SKM-1 treated with dmso at 0.1 percent for 144 hours (cell line): ENCODE measurements around the gene ZFP92.
"Not testable (repeated sequence)": the region's sequence is repeated elsewhere in the genome, so short reads cannot be mapped to it uniquely, and the experiment has no call there.

Source experiments
- DNase-seq: peaks from one replicate; lab custom pipeline; 2025; ENCODE audit not compliant: unreplicated experiment; lab: John Stamatoyannopoulos, UW

ZFP92 gene

DNA sequence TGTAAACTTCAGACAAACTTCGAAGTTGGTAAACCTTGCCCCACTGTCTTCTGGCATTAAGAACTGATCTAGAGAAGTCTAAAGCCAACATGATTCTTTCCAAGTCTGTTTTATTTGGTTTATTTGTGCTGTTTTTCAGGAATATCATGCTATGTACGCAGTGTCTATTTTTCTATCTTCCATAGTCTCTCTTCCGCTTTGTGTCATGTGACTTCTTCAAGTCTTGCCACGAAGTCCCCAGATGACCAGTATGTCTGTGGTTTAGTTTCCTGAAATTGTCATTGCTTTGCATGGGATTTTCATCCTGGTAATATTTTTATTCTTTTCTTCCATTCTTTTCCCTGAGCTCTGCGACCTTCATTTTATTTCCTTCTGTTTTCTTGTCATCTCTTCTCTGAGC lies 25.2 kb upstream of the ZFP92 start:
- no peak for DNase-seq

DNA sequence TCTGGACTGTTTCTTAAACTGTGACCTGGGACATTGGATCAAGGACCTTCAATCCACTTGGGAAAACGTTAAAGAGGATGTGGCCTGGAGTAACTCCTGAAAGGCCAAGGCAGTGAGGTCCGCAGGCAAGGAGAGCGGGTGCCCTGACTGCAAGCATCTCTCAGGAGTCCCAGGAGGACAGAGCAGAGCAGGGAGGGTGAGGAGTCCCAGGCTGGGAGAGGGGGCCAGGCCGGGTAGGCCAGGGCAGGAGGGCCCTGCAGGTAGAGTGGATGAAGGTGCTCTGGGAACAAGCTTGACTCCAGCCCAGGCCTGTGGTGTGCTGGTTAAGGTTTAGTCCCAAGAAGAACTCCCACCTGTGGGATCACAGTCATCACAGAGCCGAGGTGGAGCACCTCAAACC lies 23.9 kb upstream of the ZFP92 start:
- no peak for DNase-seq

DNA sequence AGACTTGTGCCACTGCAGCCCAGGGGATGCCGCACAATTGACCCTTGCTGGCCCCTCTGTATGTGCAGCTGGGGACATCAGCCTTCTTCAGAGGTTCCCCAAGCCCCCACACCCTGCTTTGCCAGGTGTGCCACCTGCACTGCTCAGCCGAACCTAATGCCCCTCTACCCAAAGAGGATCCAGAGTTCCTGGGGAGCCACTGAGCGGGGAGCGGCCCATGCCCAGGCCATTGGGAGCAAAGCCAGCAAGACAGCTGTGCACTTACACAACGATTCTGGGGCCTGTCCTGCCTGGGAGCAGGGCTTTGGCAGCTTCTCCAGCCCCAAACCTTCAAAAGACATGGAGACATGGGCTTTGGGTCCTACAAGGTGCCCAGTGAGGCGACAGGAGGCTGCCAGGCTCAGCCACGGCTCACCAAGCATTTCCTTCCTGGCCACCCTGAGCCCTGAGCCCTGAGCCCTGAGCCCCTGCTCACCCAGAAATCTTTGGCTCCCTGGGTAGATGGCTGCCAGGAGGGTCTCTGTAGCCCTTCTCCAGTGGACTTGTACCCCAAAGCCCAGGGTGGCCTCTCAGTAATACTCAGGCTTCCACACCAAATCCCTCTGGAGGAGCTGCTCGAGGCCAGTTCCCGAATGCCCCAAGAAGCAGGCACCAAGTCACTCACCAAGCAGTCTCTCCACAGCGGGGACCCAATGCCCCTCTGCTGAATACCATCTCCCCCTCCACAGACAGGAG lies 23.1 kb upstream of the ZFP92 start:
- no peak for DNase-seq

DNA sequence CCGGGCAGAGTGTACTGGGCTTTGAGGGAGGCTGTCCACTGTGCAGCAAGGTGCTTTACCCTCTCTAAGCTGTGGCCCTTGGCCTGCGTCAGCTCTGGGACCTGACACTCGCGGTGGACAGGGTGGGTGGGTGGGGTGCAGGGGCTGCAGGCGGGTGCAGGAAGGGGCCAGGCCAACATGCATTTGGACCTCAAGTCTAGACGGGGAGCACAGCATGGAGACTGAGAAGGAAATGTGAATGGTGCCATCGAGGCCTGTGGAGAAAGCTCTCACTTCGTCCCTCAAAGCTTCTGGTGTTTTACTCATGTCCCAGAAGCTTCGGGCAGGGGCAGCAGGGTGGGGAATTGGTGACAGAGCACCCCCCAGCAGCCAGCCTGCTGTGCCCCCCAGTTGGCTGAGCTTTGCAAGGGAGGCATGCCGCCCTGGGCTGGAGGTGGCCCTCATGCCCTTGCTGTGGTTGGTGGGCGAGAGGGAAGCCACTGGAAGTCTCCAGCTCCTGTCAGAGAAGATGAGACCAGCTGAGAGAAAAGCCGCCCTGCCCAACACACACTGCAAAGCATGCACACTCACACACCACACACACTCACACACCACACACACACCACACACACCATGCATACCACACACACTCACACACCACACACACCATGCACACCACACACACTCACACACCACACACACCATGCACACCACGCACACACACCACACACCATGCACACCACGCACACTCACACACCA lies 22.4 kb upstream of the ZFP92 start:
- no peak for DNase-seq

- DNase-seq: not testable (repeated sequence)
These were observed 21.9 kb upstream of the ZFP92 start for GRCh38 chrX:153389460-153389768.

GRCh38 chrX:153392642-153393321 lies 18.5 kb upstream of the ZFP92 start:
- no peak for DNase-seq

GRCh38 chrX:153394612-153395011 lies 16.7 kb upstream of the ZFP92 start:
- DNase-seq: no peak

DNA sequence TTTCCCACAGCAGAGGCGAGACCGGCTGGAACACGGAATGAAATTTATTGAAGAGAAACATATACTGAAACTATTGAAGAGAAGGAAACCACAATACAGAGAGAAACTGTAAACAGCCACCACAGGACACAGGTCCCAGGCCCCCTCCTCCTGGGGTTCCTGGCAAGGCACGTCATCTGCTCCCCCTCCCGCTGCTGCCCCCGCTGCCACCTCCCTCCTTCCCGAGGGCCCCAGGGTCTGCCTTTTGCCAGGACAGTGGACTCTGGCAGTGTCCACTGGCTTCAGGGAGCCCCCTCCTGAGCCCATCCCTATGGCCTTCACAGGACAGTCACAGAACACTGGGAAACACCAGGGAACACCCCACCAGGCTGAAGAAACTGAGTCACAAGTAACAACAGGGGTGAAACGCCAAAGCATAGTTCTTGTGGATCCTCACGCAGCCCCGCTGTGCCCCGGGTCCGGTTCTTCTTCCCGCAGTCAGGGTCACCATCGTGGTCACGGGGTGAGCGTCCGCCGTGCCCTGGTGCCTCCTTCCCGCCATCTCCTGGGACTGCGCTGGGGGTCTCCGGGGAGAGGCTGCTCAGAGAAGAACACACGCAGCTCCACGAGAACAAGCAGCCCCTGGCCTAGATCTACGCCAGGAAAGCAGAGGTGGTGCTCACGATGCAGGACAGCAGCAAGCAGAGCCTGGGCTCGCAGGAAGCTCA lies 15.5 kb upstream of the ZFP92 start:
- no peak for DNase-seq

- no peak for DNase-seq
These were observed 14.7 kb upstream of the ZFP92 start for GRCh38 chrX:153396320-153397195.

- no peak for DNase-seq
These were observed 13.9 kb upstream of the ZFP92 start for GRCh38 chrX:153397256-153397960.

- no peak for DNase-seq
These were observed 12.9 kb upstream of the ZFP92 start for GRCh38 chrX:153398275-153398960.

DNA sequence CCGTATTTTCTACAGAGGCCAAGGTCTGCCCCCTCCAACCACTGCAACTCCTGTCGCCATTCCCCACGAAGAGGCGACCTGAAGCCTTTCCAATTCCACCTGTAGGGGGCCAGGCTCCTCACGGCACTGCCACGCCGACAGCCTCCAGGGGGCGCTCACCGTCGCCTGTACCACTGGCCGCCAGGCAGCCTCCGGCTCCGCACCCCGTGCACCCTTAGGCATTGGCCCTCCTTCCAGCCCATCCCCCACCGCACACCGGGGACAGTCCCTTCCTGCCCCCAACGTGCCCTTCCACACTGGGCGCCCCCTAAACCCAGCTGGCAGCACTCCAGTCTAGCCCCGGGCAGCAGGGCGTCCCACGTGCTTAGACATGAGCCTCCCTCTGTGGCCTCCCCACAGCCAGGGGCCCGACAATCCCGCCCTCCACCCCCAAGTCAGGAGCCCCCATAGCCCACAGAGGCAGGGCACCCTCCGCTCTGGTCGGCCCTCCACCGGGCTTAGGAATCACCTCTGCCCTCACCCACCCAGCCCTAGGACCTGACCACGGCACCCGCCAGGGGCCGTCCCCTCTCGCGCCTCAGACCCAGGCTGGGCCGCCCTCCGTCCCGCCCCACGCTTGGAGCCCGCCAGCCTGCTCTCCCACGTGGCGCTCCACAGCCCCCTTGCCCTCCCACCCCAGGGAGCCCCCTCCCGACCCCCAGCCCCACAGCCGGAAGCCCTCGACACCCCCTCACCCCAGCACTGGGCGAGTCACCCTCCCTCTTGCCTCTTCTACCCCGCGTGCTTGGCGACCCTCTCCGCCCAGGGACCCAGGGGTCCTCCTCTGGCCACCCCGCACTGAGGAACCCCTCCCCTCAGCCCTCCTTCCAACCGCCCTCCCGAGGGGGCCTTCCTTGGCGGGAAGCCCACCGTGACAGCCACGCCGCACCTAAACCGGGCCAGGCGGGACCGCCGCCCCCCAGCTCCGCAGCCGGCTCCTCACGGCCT lies 10.8 kb upstream of the ZFP92 start:
- DNase-seq: peak; percentile 50

DNA sequence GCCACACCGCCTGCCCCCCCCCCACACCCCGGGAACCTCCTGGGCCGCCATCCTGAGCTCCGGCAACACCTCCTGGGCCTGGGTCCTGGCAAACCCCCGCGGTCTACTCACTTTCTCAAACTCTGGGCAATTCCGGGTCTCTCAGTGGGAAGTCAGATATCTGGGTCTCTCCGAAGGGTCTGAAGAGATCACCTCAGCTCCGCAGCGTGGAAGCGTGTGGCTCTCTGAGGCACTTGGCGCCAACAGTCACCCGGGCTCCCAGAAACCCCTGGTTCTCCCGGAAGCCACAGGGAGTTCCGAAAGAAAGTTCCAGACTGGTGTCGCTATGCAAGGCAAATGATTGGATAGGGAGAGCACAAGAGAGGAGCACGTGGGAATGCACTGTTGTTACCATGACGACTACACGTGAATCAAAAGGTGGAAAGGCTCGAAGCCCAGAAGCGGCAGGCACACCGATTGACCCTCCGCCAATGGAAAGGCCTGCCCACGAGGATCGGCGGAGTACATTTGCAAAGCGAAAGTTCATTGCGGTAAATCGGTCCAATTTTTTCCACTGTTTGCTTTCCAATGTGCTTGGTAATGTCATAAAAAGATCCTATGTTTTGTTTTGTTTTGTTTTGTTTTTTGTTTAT lies 10.0 kb upstream of the ZFP92 start, which contains the start of gene PNMA6E:
TSS of gene PNMA6E (minus strand) at position 218 of the 632 bp plus-strand sequence. CDS start 2,501 bp downstream, outside the sequence.
- DNase-seq: no peak

DNA sequence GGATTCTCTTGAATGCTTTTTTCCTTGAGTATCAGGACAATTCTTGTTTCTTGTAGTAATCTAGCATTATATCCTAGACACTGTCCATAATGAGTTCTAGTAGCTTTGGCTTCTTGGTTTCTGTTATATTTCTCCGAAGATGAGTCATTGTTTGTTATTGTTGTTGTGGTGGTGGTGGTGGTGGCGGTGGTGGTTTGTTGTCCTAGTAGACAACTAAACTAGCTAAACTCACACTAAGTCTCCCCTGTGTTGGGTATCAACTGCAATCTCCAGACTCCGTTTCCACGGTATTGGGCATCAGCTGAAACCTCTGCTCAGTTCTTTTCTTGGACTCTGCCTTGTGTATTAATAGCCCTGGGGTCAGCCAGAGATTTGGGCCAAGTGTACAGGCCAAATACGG lies 6.9 kb upstream of the ZFP92 start:
- not testable (repeated sequence) for DNase-seq

DNA sequence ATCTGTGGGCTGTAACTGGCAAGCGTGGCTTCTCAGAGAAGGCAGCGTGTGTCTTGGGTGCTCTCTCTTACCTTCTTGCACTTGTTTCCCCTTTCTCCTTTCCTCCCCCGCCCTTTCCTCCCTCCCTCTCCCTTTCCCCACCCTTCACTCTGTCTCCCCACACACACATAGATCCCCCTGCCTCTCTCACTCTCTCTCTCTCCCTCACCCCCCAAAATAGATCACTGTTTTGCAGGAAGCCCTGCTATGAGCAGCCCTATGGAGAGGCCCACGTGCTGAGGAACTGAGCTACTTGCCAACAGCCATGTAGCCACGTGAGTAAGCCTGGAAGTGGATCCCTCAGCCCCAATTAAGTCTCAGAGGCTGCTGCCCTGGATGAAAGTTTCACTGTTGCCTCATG lies 5.8 kb upstream of the ZFP92 start:
- DNase-seq: no peak

- no peak for DNase-seq
These were observed 5.3 kb upstream of the ZFP92 start for GRCh38 chrX:153406011-153406410.

DNA sequence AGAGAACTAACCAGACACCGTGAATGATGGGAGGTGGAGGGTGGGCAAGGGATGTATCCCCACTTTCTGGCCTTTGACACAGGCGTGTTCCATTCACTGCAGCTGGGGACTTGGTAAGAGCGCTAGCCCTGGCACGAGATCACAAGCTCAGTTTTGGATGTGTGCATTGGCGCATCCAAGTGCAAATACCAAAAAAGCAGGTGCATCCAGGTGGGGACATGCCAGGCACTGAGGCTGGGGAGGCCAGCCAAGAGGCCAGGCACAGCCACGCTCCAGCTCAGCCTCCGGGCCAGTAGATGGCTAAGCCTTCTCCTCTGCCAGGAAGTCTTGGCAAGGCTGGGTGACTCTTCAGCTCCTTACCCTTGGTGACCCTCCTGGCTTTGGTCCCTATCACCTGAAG lies 4.4 kb upstream of the ZFP92 start:
- no peak for DNase-seq

DNA sequence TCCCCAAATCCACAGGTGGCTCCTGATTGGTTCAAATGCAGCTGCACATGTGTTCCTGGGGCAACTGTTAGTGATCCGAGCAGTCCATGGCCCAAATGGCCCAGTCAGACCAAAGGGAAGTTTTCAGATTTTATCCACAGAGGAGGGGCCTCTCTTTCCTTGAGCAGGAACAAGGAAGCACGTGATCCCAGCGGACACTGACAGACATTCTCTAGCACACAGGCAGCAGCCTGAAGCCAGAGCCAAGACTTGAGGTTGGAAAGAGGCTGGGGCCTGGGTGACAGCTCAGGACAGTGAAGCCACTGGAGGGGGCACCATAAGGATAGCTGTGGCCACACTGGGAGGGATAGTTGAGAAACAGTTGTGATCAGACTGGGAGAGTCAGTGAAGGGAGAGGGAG lies 3.5 kb upstream of the ZFP92 start:
- no peak for DNase-seq
